WTC11 (cell line): ENCODE measurements around the gene GALNT16. TPM values are rescaled to one million over a fixed set of nuclear protein-coding genes. Genes with fewer than 3 reads are reported as not detected.
"Not testable (repeated sequence)": the region's sequence is repeated elsewhere in the genome, so short reads cannot be mapped to it uniquely, and the experiment has no call there.

Experiments
- ATAC-seq: fragments of 200-7000 bp; cut with Tn5 transposase; 2 replicates; pipeline ENCODE4 v1.10.0; 2021; ENCODE audit warnings: mild to moderate bottlenecking, moderate library complexity
- CTCF ChIA-PET: fragments of 300-600 bp; sonication (Branson Sonifier 250); formaldehyde crosslinking; loops from one replicate; lab custom pipeline; 2021; ENCODE audit warnings: antibody characterized with exemption; lab: Charles Lee
- POLR2A ChIA-PET: fragments of 350-600 bp; sonication (Branson Sonifier 250); formaldehyde crosslinking; loops from one replicate; lab custom pipeline; 2021; ENCODE audit warnings: antibody characterized with exemption; lab: Charles Lee
- DNase-seq: peaks from one replicate; pipeline ENCODE4 v3.0.0; 2021; ENCODE audit warnings: low spot score
- H3K27ac Mint-ChIP-seq: 2 replicates; pipeline ENCODE4 v1.8.0; 2021; ENCODE audit warnings: mixed read lengths
- H3K27me3 Mint-ChIP-seq: 2 replicates; pipeline ENCODE4 v1.8.0; 2021; ENCODE audit warnings: low read depth, mild to moderate bottlenecking, moderate library complexity, mixed read lengths
- H3K36me3 Mint-ChIP-seq: 2 replicates; pipeline ENCODE4 v1.8.0; 2021; ENCODE audit warnings: mixed read lengths
- H3K4me1 Mint-ChIP-seq: 2 replicates; pipeline ENCODE4 v1.8.0; 2022; ENCODE audit warnings: mixed read lengths
- H3K4me3 Mint-ChIP-seq: 2 replicates; pipeline ENCODE4 v1.8.0; 2021; ENCODE audit warnings: mild to moderate bottlenecking, moderate library complexity, mixed read lengths
- H3K9me3 Mint-ChIP-seq: 2 replicates; pipeline ENCODE4 v1.8.0; 2021; ENCODE audit warnings: mixed read lengths
- ARID4B ChIP-seq: sonication (generic); formaldehyde crosslinking; IDR thresholded peaks from 2 replicates; pipeline ENCODE4 v1.8.0; 2023; ENCODE audit warnings: missing genetic modification reagents, mild to moderate bottlenecking, borderline replicate concordance
- ATF3 ChIP-seq: sonication (generic); formaldehyde crosslinking; conservative IDR thresholded peaks from 2 replicates; pipeline ENCODE4 v1.8.1; 2022; ENCODE audit warnings: mild to moderate bottlenecking, missing genetic modification reagents
- CBFB ChIP-seq: sonication (generic); formaldehyde crosslinking; IDR thresholded peaks from 2 replicates; pipeline ENCODE4 v1.8.1; 2022; ENCODE audit warnings: mild to moderate bottlenecking, low read depth, missing genetic modification reagents
- CREM ChIP-seq: sonication (generic); formaldehyde crosslinking; IDR thresholded peaks from 2 replicates; pipeline ENCODE4 v1.8.1; 2022; ENCODE audit warnings: mild to moderate bottlenecking, missing genetic modification reagents, moderate library complexity
- HMGXB4 ChIP-seq: sonication (generic); formaldehyde crosslinking; IDR thresholded peaks from 2 replicates; pipeline ENCODE4 v1.8.1; 2023; ENCODE audit warnings: mild to moderate bottlenecking, moderate library complexity, missing genetic modification reagents
- JAZF1 ChIP-seq: fragments of 250-450 bp; sonication (Bioruptor Pico); IDR thresholded peaks from 2 replicates; pipeline ENCODE4 v1.9.0; 2021; ENCODE audit warnings: moderate library complexity, mild to moderate bottlenecking, inconsistent platforms
- MXD4 ChIP-seq: fragments of 250-450 bp; sonication (Bioruptor Pico); IDR thresholded peaks from 2 replicates; pipeline ENCODE4 v1.8.0; 2021; ENCODE audit warnings: mild to moderate bottlenecking, moderate library complexity, borderline replicate concordance
- NFATC4 ChIP-seq: fragments of 250-450 bp; sonication (Bioruptor Pico); IDR thresholded peaks from 2 replicates; pipeline ENCODE4 v1.9.0; 2021; ENCODE audit warnings: mild to moderate bottlenecking
- SMAD4 ChIP-seq: sonication (generic); formaldehyde crosslinking; IDR thresholded peaks from 2 replicates; pipeline ENCODE4 v1.8.0; 2022; ENCODE audit warnings: mild to moderate bottlenecking, missing genetic modification reagents
- SOX15 ChIP-seq: fragments of 250-450 bp; sonication (Bioruptor Pico); IDR thresholded peaks from 2 replicates; pipeline ENCODE4 v1.9.0; 2021; ENCODE audit warnings: mild to moderate bottlenecking
- ZNF138 ChIP-seq: sonication (generic); formaldehyde crosslinking; conservative IDR thresholded peaks from 2 replicates; pipeline ENCODE4 v1.8.1; 2022; ENCODE audit warnings: mild to moderate bottlenecking, moderate library complexity, missing genetic modification reagents
- ZNF232 ChIP-seq: sonication (generic); formaldehyde crosslinking; IDR thresholded peaks from 2 replicates; pipeline ENCODE4 v1.8.0; 2022; ENCODE audit warnings: mild to moderate bottlenecking, missing genetic modification reagents
- ZNF263 ChIP-seq: sonication (generic); formaldehyde crosslinking; IDR thresholded peaks from 2 replicates; pipeline ENCODE4 v1.8.1; 2022; ENCODE audit warnings: low read depth, mild to moderate bottlenecking, moderate library complexity, missing genetic modification reagents
- total RNA-seq: library from RNA; stranded (reverse); gene quantifications from 3 replicates; pipeline ENCODE4 v1.2.3, GENCODE V29; 2021
- TF ChIP-seq, protein P1 (sequence below): sonication (generic); formaldehyde crosslinking; IDR thresholded peaks from 2 replicates; pipeline ENCODE4 v1.8.1; 2023; ENCODE audit warnings: mild to moderate bottlenecking, missing genetic modification reagents, moderate library complexity
- TF ChIP-seq, protein P2 (sequence below): fragments of 250-450 bp; sonication (Bioruptor Pico); IDR thresholded peaks from 2 replicates; pipeline ENCODE4 v2.1.2; 2022; ENCODE audit warnings: mild to moderate bottlenecking, moderate library complexity

Gene GALNT16
- total RNA-seq, 1 experiment from 2014 or later: 4.5 TPM

GRCh38 chr14:69275331-69275730 is 15.4 kb downstream of the GALNT16 start (continued):
- TF ChIP-seq CREM (CRISPR knock-in tag): no peak
- TF ChIP-seq ZNF138 (CRISPR knock-in tag): no peak
- no peak for TF ChIP-seq HMGXB4 (CRISPR knock-in tag)

DNA sequence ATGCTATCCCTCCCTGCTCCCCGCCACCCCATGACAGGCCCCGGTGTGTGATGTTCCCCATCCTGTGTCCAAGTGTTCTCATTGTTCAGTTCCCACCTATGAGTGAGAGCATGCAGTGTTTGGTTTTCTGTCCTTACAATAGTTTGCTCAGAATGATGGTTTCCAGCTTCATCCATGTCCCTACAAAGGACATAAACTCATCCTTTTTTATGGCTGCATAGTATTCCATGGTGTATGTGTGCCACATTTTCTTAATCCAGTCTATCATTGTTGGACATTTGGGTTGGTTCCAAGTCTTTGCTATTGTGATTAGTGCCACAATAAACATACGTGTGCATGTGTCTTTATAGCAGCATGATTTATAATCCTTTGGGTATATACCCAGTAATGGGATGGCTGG is 17.4 kb downstream of the GALNT16 start:
- DNase-seq, H3K4me1 Mint-ChIP-seq, H3K27ac Mint-ChIP-seq, H3K36me3 Mint-ChIP-seq, H3K4me3 Mint-ChIP-seq, ATAC-seq, H3K27me3 Mint-ChIP-seq, POLR2A ChIA-PET, CTCF ChIA-PET: not testable (repeated sequence)
- H3K9me3 Mint-ChIP-seq: peaks cover 11% of the 10 kb centered on the region

DNA sequence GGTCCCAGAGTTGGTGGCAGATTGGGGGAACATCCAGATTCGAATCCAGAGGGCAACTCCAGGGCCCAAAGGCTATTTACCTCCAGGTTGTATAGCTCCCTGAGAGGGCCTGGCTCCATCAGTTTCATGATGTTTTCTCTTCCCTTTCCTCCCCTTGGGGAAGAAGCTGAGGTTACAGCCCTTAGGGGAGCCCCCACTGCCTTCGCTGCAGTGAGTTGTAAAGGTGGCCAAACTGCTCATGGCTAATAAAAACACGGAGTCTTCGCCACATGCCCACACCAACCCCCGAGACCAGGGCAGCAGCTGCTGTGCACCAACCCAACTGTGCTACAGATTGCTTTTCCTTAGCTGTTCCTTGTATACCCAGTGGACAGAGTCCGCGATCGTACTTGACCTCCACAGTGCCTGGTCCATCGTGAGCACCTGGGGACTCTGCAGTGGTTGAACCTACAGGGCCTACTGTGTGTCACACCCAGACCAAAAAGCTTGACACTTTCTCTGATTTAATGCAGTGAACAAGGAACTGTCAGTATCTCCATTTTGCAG is 20.9 kb downstream of the GALNT16 start:
- no peaks in the 10 kb centered on the region for H3K4me1 Mint-ChIP-seq
- TF ChIP-seq SOX15 (CRISPR knock-in tag) (no peak), ZNF138 (CRISPR knock-in tag) (no peak), ATF3 (CRISPR knock-in tag) (no peak), CBFB (CRISPR knock-in tag) (no peak), ZNF232 (CRISPR knock-in tag) (no peak), MXD4 (CRISPR knock-in tag) (no peak), SMAD4 (CRISPR knock-in tag) (no peak), NFATC4 (CRISPR knock-in tag) (no peak), ZNF263 (CRISPR knock-in tag) (no peak), ARID4B (CRISPR knock-in tag) (no peak), JAZF1 (CRISPR knock-in tag) (no peak)
- TF ChIP-seq, protein P1, sequence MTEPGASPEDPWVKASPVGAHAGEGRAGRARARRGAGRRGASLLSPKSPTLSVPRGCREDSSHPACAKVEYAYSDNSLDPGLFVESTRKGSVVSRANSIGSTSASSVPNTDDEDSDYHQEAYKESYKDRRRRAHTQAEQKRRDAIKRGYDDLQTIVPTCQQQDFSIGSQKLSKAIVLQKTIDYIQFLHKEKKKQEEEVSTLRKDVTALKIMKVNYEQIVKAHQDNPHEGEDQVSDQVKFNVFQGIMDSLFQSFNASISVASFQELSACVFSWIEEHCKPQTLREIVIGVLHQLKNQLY (CRISPR knock-in tag): no peak
- TF ChIP-seq, protein P2, sequence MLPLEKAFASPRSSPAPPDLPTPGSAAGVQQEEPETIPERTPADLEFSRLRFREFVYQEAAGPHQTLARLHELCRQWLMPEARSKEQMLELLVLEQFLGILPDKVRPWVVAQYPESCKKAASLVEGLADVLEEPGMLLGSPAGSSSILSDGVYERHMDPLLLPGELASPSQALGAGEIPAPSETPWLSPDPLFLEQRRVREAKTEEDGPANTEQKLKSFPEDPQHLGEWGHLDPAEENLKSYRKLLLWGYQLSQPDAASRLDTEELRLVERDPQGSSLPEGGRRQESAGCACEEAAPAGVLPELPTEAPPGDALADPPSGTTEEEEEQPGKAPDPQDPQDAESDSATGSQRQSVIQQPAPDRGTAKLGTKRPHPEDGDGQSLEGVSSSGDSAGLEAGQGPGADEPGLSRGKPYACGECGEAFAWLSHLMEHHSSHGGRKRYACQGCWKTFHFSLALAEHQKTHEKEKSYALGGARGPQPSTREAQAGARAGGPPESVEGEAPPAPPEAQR (CRISPR knock-in tag): no peak
- H3K9me3 Mint-ChIP-seq: peaks cover 11% of the 10 kb centered on the region
- ChIA-PET POLR2A (no interaction called here), CTCF (interaction anchor here (0.9 to 2.0 kb wide), 3 partner anchors 19 to 66 kb away, joined by 3 to 8 read pairs (median 3); no protein-coding TSS in a partner anchor)
- DNase-seq (no peak), ATAC-seq (no peak)
- no peaks in the 10 kb centered on the region for H3K36me3 Mint-ChIP-seq
- no peaks in the 10 kb centered on the region for H3K27me3 Mint-ChIP-seq
- H3K4me3 Mint-ChIP-seq: no peak overlapping the region
- H3K27ac Mint-ChIP-seq: no peak overlapping the region
